ENCODE results near the gene ZNF649. TPM values are rescaled to one million over a fixed set of nuclear protein-coding genes. Genes with fewer than 3 reads are reported as not detected.
A peak's percentile ranks its signal among the peaks of the same experiment; 100 is the strongest.

Gene ZNF649
- total RNA-seq = 13.5 TPM

- H3K9me3 ChIP-seq = peaks cover 11% of the 10 kb centered on the region
- TF ChIP-seq POLR2AphosphoS5 (IDR thresholded peaks at IDR 0.05; ENCODE audit: insufficient read depth in 1 of 2, low read depth in 1 of 2) (peak; percentile 73 to 74), POLR2A (IDR thresholded peaks at IDR 0.05) (no peak)
- H3K4me3 ChIP-seq = peak within 1 kb of the TSS; percentile 73
- no peak for DNase-seq (ENCODE audit: extremely low spot score in 2 of 2)
- H3K36me3 ChIP-seq = peaks cover 0 to 29% of the 10 kb centered on the region in 2 donors
- H3K4me1 ChIP-seq = peaks cover 15% of the 10 kb centered on the region
- H3K27me3 ChIP-seq = no peaks in the 10 kb centered on the region
- intact Hi-C loops (cut with DNase I) = no loop called here
- H3K27ac ChIP-seq = peak within 1 kb of the TSS; percentile 80
These were observed at the start of gene ZNF649 for GRCh38 chr19:51904331-51905165. Gene ZNF649 (minus strand): TSS chr19:51905017. CDS start chr19:51900107, 4,910 bp downstream.

GRCh38 chr19:51948975-51949374 is 44.2 kb upstream of the ZNF649 start:
- Histone ChIP-seq H3K9me3 (peaks cover 58% of the 10 kb centered on the region), H3K36me3 (peaks cover 5 to 19% of the 10 kb centered on the region in 2 donors), H3K27ac (no peak overlapping the region), H3K4me1 (no peaks in the 10 kb centered on the region), H3K27me3 (no peaks in the 10 kb centered on the region), H3K4me3 (no peak overlapping the region)
- no peak for TF ChIP-seq POLR2AphosphoS5 (IDR thresholded peaks at IDR 0.05; ENCODE audit: insufficient read depth in 1 of 2, low read depth in 1 of 2)
- TF ChIP-seq POLR2A (IDR thresholded peaks at IDR 0.05) = no peak
- TF ChIP-seq CTCF (IDR thresholded peaks at IDR 0.05) = no peak
- DNase-seq (ENCODE audit: extremely low spot score in 2 of 2) = no peak
- intact Hi-C loops (cut with DNase I) = no loop called here

- Histone ChIP-seq H3K9me3 (peaks cover 78% of the 10 kb centered on the region), H3K36me3 (peaks cover 15 to 42% of the 10 kb centered on the region in 2 donors), H3K4me3 (no peak overlapping the region), H3K27ac (no peak overlapping the region), H3K27me3 (no peaks in the 10 kb centered on the region), H3K4me1 (no peaks in the 10 kb centered on the region)
- intact Hi-C loops (cut with DNase I) = no loop called here
- TF ChIP-seq POLR2AphosphoS5 (IDR thresholded peaks at IDR 0.05; ENCODE audit: insufficient read depth in 1 of 2, low read depth in 1 of 2) = no peak
- TF ChIP-seq CTCF (IDR thresholded peaks at IDR 0.05) = no peak
- no peak for TF ChIP-seq POLR2A (IDR thresholded peaks at IDR 0.05)
- DNase-seq (ENCODE audit: extremely low spot score in 2 of 2) = no peak
These were observed 41.8 kb upstream of the ZNF649 start for GRCh38 chr19:51946602-51947001.

GRCh38 chr19:51944798-51945552 is 40.2 kb upstream of the ZNF649 start:
- peaks cover 23 to 59% of the 10 kb centered on the region in 2 donors for H3K36me3 ChIP-seq
- no peak overlapping the region for H3K4me3 ChIP-seq
- no peaks in the 10 kb centered on the region for H3K27me3 ChIP-seq
- H3K9me3 ChIP-seq = peaks cover 94% of the 10 kb centered on the region
- no peak for DNase-seq (ENCODE audit: extremely low spot score in 2 of 2)
- intact Hi-C loops (cut with DNase I) = no loop called here
- no peak overlapping the region for H3K27ac ChIP-seq
- no peaks in the 10 kb centered on the region for H3K4me1 ChIP-seq
- TF ChIP-seq CTCF (IDR thresholded peaks at IDR 0.05) = no peak
- TF ChIP-seq POLR2A (IDR thresholded peaks at IDR 0.05) = no peak
- no peak for TF ChIP-seq POLR2AphosphoS5 (IDR thresholded peaks at IDR 0.05; ENCODE audit: insufficient read depth in 1 of 2, low read depth in 1 of 2)

- Histone ChIP-seq H3K27me3 (no peaks in the 10 kb centered on the region), H3K4me3 (no peak overlapping the region), H3K36me3 (peaks cover 18 to 100% of the 10 kb centered on the region in 2 donors), H3K27ac (no peak overlapping the region), H3K4me1 (no peaks in the 10 kb centered on the region), H3K9me3 (peaks cover 47% of the 10 kb centered on the region)
- TF ChIP-seq CTCF (IDR thresholded peaks at IDR 0.05) (no peak), POLR2A (IDR thresholded peaks at IDR 0.05) (no peak), POLR2AphosphoS5 (IDR thresholded peaks at IDR 0.05; ENCODE audit: insufficient read depth in 1 of 2, low read depth in 1 of 2) (no peak)
- no peak for DNase-seq (ENCODE audit: extremely low spot score in 2 of 2)
- intact Hi-C loops (cut with DNase I) = loop anchor here (1.0 kb wide), 1 partner anchor 16 kb away; no protein-coding TSS in a partner anchor
These were observed 34.1 kb upstream of the ZNF649 start for GRCh38 chr19:51938936-51939335.

Measured in vagina (tissue), 2 donors.